GM12878 (cell line): ENCODE data around the gene MGLL. TPM values are rescaled to one million over a fixed set of nuclear protein-coding genes. Genes with fewer than 3 reads are reported as not detected.

ENCODE experiments used
- ATF2 ChIP-seq: IDR thresholded peaks from 2 replicates; pipeline ENCODE4 v1.6.1; 2012; ENCODE audit warnings: low read length, inconsistent platforms
- BACH1 ChIP-seq: fragments of 450-650 bp; IDR thresholded peaks from 2 replicates; pipeline ENCODE4 v1.6.1; 2017; ENCODE audit warnings: mild to moderate bottlenecking, borderline replicate concordance
- CTCF ChIP-seq, 3 experiments: IDR thresholded peaks in 2 of 3; conservative IDR thresholded peaks in 1 of 3; 2 replicates each; pipeline ENCODE4 v1.5.1; 2011; ENCODE audit warnings: low read depth in 3 of 3, low read length in 3 of 3, mild to moderate bottlenecking in 3 of 3, control low read depth in 2 of 3, moderate library complexity in 2 of 3, inconsistent platforms in 1 of 3, mixed read lengths in 1 of 3; ENCODE audit not compliant: control insufficient read depth in 2 of 3, insufficient read depth in 1 of 3; ENCODE audit errors: extremely low read depth in 1 of 3
- GABPA ChIP-seq: IDR thresholded peaks from 2 replicates; pipeline ENCODE4 v1.6.1; 2014; ENCODE audit warnings: antibody characterized with exemption, low read depth, mild to moderate bottlenecking, inconsistent platforms
- GATAD2B ChIP-seq: fragments of 450-650 bp; conservative IDR thresholded peaks from 2 replicates; pipeline ENCODE4 v1.6.1; 2017; ENCODE audit warnings: low read depth, mild to moderate bottlenecking, moderate library complexity
- IRF4 ChIP-seq: IDR thresholded peaks from 2 replicates; pipeline ENCODE4 v1.6.1; 2011; ENCODE audit warnings: low read depth, low read length
- NBN ChIP-seq: fragments of 450-650 bp; IDR thresholded peaks from 2 replicates; pipeline ENCODE4 v1.6.1; 2016
- NFXL1 ChIP-seq: fragments of 450-650 bp; IDR thresholded peaks from 2 replicates; pipeline ENCODE4 v1.6.1; 2017; ENCODE audit warnings: antibody characterized with exemption, mild to moderate bottlenecking, borderline replicate concordance
- NR2C2 ChIP-seq: IDR thresholded peaks from 2 replicates; pipeline ENCODE4 v1.6.1; 2011; ENCODE audit warnings: borderline replicate concordance, low read depth; ENCODE audit not compliant: control insufficient read depth, insufficient read length
- PAX8 ChIP-seq: fragments of 450-650 bp; IDR thresholded peaks from 2 replicates; pipeline ENCODE4 v1.6.1; 2017; ENCODE audit warnings: mild to moderate bottlenecking, moderate library complexity
- RBBP5 ChIP-seq: fragments of 200-600 bp; sonication (generic); conservative IDR thresholded peaks from 2 replicates; pipeline ENCODE4 v1.6.1; 2016
- RFX5 ChIP-seq: IDR thresholded peaks from 2 replicates; pipeline ENCODE4 v1.6.1; 2011; ENCODE audit warnings: low read depth, low read length, improper control_type of control experiment
- SIX5 ChIP-seq: IDR thresholded peaks from 2 replicates; pipeline ENCODE4 v1.6.1; 2011; ENCODE audit warnings: mild to moderate bottlenecking, low read depth, low read length, moderate library complexity; ENCODE audit not compliant: severe bottlenecking
- ZBTB11 ChIP-seq: fragments of 450-650 bp; formaldehyde crosslinking; IDR thresholded peaks from 2 replicates; pipeline ENCODE4 v1.5.0; 2022; ENCODE audit warnings: mild to moderate bottlenecking, missing genetic modification characterization
- ZBTB40 ChIP-seq: fragments of 450-650 bp; IDR thresholded peaks from 2 replicates; pipeline ENCODE4 v1.6.1; 2016; ENCODE audit warnings: mild to moderate bottlenecking, moderate library complexity, borderline replicate concordance
- ZNF622 ChIP-seq: fragments of 450-650 bp; IDR thresholded peaks from 2 replicates; pipeline ENCODE4 v1.6.1; 2017; ENCODE audit warnings: mild to moderate bottlenecking, inconsistent platforms
- ZSCAN29 ChIP-seq: fragments of 450-650 bp; IDR thresholded peaks from 2 replicates; pipeline ENCODE4 v1.6.1; 2017; ENCODE audit warnings: mild to moderate bottlenecking, moderate library complexity
- polyA plus RNA-seq, 11 experiments: library from polyadenylated mRNA; depleted of rRNA in 4 of 11; unstranded in 6 of 11; stranded (reverse) in 5 of 11; fragments of >200 nt; fragmentation: Nextera tagmentation in 4 of 11; fragmentation: Illumina TruSeq in 1 of 11; extraction: Ambion mirVana in 4 of 11; extraction: Trizol in 1 of 11; gene quantifications; 1 replicate in 1 of 11; 2 replicates in 10 of 11; pipeline versions ENCODE4 v1.2.1 to v1.2.3, GENCODE V29; 2011 to 2016; ENCODE audit warnings: inconsistent platforms in 2 of 11, missing spikeins in 2 of 11, low read depth in 1 of 11
- total RNA-seq, 4 experiments: library from RNA; depleted of rRNA in 3 of 4; stranded (reverse); fragments of >200 nt in 3 of 4; fragmentation: Illumina TruSeq in 1 of 4; extraction: Trizol in 1 of 4; gene quantifications; 2 replicates each; pipeline versions ENCODE4 v1.2.1 to v1.2.3, GENCODE V29; 2013 to 2021

MGLL gene
- total and polyA plus RNA-seq, 10 of the 15 experiments (the other 5 are each of a cell fraction or from before 2014, with no cell fraction given) = 44.9 to 177 (median 72.9) TPM

- TF ChIP-seq GABPA (no peak), GATAD2B (peak; percentile 35; the same call in 1 of the 2 replicates), CTCF (IDR thresholded peaks at IDR 0.05 in 2 of 3, conservative IDR thresholded peaks at IDR 0.05 in 1 of 3; ENCODE audit: control insufficient read depth in 2 of 3, extremely low read depth in 1 of 3, insufficient read depth in 1 of 3, low read depth in 3 of 3, low read length in 3 of 3) (no peak), IRF4 (peak; percentile 15; the same call in 1 of the 2 replicates), NBN (no peak), RBBP5 (no peak), ZBTB11 (CRISPR knock-in tag) (no peak), BACH1 (0 out of 2 replicates have a peak, but pooled peaks have one; percentile 20), RFX5 (no peak), ZNF622 (no peak), NFXL1 (no peak), PAX8 (no peak), NR2C2 (no peak), ZSCAN29 (no peak), ATF2 (peak; percentile 74; the same call in 1 of the 2 replicates), SIX5 (no peak), ZBTB40 (no peak)
Observed at GRCh38 chr3:127735767-127736693, 86.3 kb downstream of the MGLL start (continued).
